GM12865 (cell line): ENCODE data around the gene PEPD.

Experiments
- DNase-seq: peaks from one replicate; pipeline ENCODE4 v3.0.0; 2010; ENCODE audit warnings: low read depth
- H3K4me3 ChIP-seq: 2 replicates; pipeline ENCODE4 v1.5.1; 2011; ENCODE audit warnings: mild to moderate bottlenecking, low read depth, low read length, control low read depth
- CTCF ChIP-seq: IDR thresholded peaks from 2 replicates; pipeline ENCODE4 v1.5.1; 2011; ENCODE audit warnings: low read length, control low read depth, low read depth, inconsistent platforms; ENCODE audit not compliant: insufficient read depth; ENCODE audit errors: missing control alignments

Gene PEPD

DNA sequence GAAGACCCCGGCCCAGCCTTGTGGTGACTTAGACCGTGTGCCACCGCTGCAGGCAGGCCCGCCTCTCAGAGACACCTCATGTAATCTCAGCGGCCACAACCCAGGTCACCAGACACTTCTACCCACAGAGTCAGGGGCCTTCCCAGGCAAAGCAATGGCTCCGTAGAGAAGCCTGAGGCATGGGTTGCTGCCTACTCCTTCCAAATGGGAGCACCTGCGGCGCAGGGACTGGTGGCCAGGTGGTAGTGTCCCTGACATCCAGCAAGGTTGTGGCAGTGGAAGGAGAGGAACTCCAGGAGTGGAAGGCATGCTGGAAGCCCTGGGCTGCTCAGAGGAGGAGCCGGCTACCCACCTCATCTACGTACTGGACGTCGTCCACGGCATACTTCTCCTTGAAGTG lies 21.0 kb downstream of the PEPD start:
- DNase-seq = no peak
- no peak for TF ChIP-seq CTCF
- no peak overlapping the region for H3K4me3 ChIP-seq

- H3K4me3 ChIP-seq = no peak overlapping the region
- TF ChIP-seq CTCF = no peak
- DNase-seq = no peak
Measured at GRCh38 chr19:33499671-33500506, 21.7 kb downstream of the PEPD start.

- H3K4me3 ChIP-seq = no peak overlapping the region
- TF ChIP-seq CTCF = no peak
- no peak for DNase-seq
Measured at GRCh38 chr19:33499248-33499647, 22.3 kb downstream of the PEPD start.

DNA sequence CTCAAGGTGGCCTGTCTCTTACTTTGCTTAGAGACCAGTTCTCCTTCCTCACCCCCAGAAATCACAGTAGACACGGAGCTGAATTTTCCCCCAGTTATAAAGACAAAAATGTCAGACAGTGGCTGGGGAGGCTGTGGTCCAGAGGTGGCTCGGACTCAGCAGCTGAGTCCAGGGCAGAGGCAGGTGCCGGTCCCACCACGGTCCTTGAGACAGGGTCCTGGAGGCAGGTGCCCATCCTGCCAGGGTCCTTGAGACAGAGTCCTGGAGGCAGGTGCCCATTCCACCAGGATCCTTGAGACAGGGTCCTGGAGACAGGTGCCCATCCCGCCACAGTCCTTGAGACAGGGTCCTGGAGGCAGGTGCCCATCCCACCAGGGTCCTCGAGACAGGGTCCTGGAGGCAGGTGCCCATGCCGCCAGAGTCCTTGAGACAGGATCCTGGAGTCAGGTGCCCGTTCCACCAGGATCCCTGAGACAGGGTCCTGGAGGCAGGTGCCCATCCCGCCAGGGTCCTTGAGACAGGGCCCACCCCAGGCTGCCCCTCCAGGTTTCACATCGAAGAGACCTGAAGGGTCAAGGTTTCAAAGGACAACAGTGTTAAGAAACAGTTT lies 23.1 kb downstream of the PEPD start:
- TF ChIP-seq CTCF = no peak
- no peak for DNase-seq
- no peak overlapping the region for H3K4me3 ChIP-seq

DNA sequence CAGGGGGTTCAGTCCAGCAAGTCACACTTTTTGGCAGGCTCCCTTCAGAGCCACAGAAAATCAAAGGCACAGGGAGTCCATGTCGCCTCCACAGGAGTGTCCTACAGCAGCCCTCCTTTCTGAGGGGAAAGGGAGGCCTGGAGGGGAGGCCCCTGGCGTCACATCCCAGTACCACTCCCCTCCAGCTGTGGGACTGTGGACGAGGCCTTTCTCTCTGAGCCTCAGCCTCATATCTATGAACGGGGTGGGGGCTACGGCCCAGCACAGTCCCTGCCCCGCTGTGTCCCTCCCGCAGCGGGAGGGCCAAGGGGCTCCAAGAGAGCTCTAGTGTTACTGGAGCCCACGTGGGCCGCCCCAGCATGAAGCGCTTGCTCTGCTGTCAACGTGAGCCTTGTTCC lies 23.8 kb downstream of the PEPD start:
- no peak for TF ChIP-seq CTCF
- no peak overlapping the region for H3K4me3 ChIP-seq

DNA sequence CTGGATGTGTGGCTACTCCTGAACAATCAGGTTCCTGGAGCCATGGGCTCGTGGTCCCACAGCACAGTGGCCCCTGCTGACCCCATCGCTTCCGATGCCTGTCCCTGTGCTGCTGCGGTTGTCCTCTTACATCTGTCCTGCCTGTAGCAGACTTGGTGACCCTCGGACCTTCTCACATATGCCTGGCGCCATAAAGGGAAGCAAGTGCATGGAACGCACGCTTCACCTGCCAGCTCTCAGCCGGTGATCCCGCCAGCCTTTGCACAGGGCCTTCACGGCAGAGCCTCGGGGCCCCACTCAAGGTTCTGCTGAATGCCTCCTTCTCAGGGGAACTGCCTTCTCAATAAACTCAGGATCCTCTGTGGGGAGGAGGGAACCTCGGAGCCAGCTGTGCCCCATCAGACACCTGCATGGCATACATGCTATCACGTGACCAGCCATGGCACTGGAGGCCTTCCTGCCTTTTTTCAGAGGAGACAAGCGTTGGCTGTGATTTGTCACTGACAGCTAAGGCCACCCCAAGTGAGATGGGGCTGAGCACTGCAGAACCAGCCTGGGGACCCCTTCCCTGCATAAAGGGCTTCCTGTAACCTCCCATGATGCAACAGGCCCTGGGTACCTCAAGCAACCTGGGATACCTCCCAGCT lies 24.3 kb downstream of the PEPD start:
- no peak overlapping the region for H3K4me3 ChIP-seq
- TF ChIP-seq CTCF = no peak
- DNase-seq = no peak

More for the DNA sequence above, 23.8 kb downstream of the PEPD start:
- DNase-seq = no peak
